ENCODE data around the gene PEX14. TPM values are rescaled to one million over a fixed set of nuclear protein-coding genes. Genes with fewer than 3 reads are reported as not detected.

The PEX14 gene
- total and polyA plus RNA-seq, 2 donors (not counting 3 experiments of a cell fraction or from before 2014, with no cell fraction given): 19.5 to 26.5 TPM

- Histone ChIP-seq H3K9me3 (replicated peaks; ENCODE audit: control insufficient read depth, insufficient read depth, low read length) (no peaks in the 10 kb centered on the region), H3K36me3 (ENCODE audit: control insufficient read depth in 2 of 2, extremely low read depth in 1 of 2, insufficient read depth in 2 of 2, low read length in 2 of 2) (peaks cover 3 to 17% of the 10 kb centered on the region in 2 experiments), H3K27me3 (ENCODE audit: control insufficient read depth in 2 of 2, insufficient read depth in 2 of 2, low read length in 2 of 2) (no peaks in the 10 kb centered on the region), H3K9me1 (replicated peaks; ENCODE audit: control insufficient read depth, extremely low read depth, insufficient read depth, low read length) (no peaks in the 10 kb centered on the region), H3K4me1 (ENCODE audit: control insufficient read depth, extremely low read depth, insufficient read depth, low read length) (peaks cover 20% of the 10 kb centered on the region), H3K79me2 (ENCODE audit: control insufficient read depth, insufficient read depth, low read length) (no peaks in the 10 kb centered on the region), H4K20me1 (replicated peaks; ENCODE audit: control insufficient read depth, extremely low read depth, insufficient read depth, low read length) (no peaks in the 10 kb centered on the region), H3K4me3 (replicated peaks in 1 of 3; ENCODE audit: insufficient read depth in 1 of 3, low read depth in 1 of 3, low read length in 3 of 3) (no peak overlapping the region), H2AFZ (ENCODE audit: low read depth, low read length) (no peak overlapping the region), H3K27ac (ENCODE audit: insufficient read depth, low read depth, low read length) (no peak overlapping the region), H3K9ac (replicated peaks; ENCODE audit: extremely low read depth, insufficient read depth, low read length) (no peak overlapping the region), H3K4me2 (ENCODE audit: insufficient read depth, low read length) (peak overlapping the region; percentile 8)
- FAIRE-seq: peak; percentile 94
- dilution Hi-C loops (cut with MboI; ENCODE audit: extremely low pct_ligation_motif_present, low sequenced_read_pairs) (no loop called here), intact Hi-C loops (cut with micrococcal nuclease) (loop anchor here (1.0 kb wide), 1 partner anchor 13 kb away; the partner anchor contains the start of gene DFFA)
- CTCF ChIA-PET: interaction anchor here (1.7 kb wide), 1 partner anchor 34 kb away, joined by 6 read pairs; no protein-coding TSS in a partner anchor
- BruUV-seq (replicated peaks): no TSS peak
- peak; percentile 70 for TF ChIP-seq JUN (IDR thresholded peaks at IDR 0.05; ENCODE audit: borderline replicate concordance, insufficient read depth, insufficient read length, low read depth)
- TF ChIP-seq EZH2 (IDR thresholded peaks at IDR 0.05; ENCODE audit: borderline replicate concordance, low read depth, low read length, severe bottlenecking): no peak
- TF ChIP-seq MAX (IDR thresholded peaks at IDR 0.05; ENCODE audit: insufficient read depth, insufficient read length): no peak
- TF ChIP-seq MYC (IDR thresholded peaks at IDR 0.05; ENCODE audit: low read depth, low read length): no peak
- TF ChIP-seq FOS (IDR thresholded peaks at IDR 0.05; ENCODE audit: borderline replicate concordance, insufficient read depth, low read length): peak; percentile 72
- TF ChIP-seq GATA2 (IDR thresholded peaks at IDR 0.05; ENCODE audit: insufficient read depth, insufficient read length, low read depth, low read length): no peak
- TF ChIP-seq POLR2AphosphoS5 (IDR thresholded peaks at IDR 0.05; ENCODE audit: insufficient read depth, low read depth, low read length): no peak
- POLR2A ChIA-PET: no interaction called here
- peak; percentile 56 for DNase-seq (ENCODE audit: low read depth, low spot score)
These were observed 15.6 kb upstream of the PEX14 start for GRCh38 chr1:10459184-10459583.

DNA sequence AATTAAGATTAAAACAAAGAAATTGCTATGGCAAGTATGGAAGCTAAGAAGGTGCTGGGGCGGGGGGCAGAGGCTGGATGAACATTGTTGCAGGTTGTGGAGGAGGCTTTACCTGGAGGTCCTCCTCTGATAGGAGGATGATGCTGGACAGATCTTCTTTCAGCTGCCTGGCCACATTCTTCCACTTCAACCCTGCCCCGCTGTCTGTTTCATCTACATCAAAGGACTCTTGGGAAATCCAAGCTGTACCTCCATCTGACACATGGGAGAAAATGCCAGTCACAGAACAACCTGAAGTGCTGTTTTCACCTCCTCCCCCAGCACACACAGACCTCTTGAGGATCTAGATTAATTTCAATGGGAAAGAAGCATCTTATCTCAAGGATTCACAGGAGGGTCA, 7.7 kb upstream of the PEX14 start:
- Histone ChIP-seq H3K79me2 (ENCODE audit: control insufficient read depth, insufficient read depth, low read length) (peaks cover 10% of the 10 kb centered on the region), H3K27me3 (ENCODE audit: control insufficient read depth in 2 of 2, insufficient read depth in 2 of 2, low read length in 2 of 2) (no peaks in the 10 kb centered on the region), H3K27ac (ENCODE audit: insufficient read depth, low read depth, low read length) (no peak overlapping the region), H4K20me1 (replicated peaks; ENCODE audit: control insufficient read depth, extremely low read depth, insufficient read depth, low read length) (no peaks in the 10 kb centered on the region), H3K4me3 (replicated peaks in 1 of 3; ENCODE audit: insufficient read depth in 1 of 3, low read depth in 1 of 3, low read length in 3 of 3) (no peak overlapping the region), H3K36me3 (ENCODE audit: control insufficient read depth in 2 of 2, extremely low read depth in 1 of 2, insufficient read depth in 2 of 2, low read length in 2 of 2) (peaks cover 3 to 17% of the 10 kb centered on the region in 2 experiments), H3K9ac (replicated peaks; ENCODE audit: extremely low read depth, insufficient read depth, low read length) (no peak overlapping the region), H3K9me3 (replicated peaks; ENCODE audit: control insufficient read depth, insufficient read depth, low read length) (no peaks in the 10 kb centered on the region), H3K4me2 (ENCODE audit: insufficient read depth, low read length) (no peak overlapping the region), H3K9me1 (replicated peaks; ENCODE audit: control insufficient read depth, extremely low read depth, insufficient read depth, low read length) (no peaks in the 10 kb centered on the region), H2AFZ (ENCODE audit: low read depth, low read length) (no peak overlapping the region), H3K4me1 (ENCODE audit: control insufficient read depth, extremely low read depth, insufficient read depth, low read length) (peaks cover 4% of the 10 kb centered on the region)
- FAIRE-seq (no peak), DNase-seq (ENCODE audit: low read depth, low spot score) (no peak)
- no TSS peak for BruUV-seq (replicated peaks)
- dilution Hi-C loops (cut with MboI; ENCODE audit: extremely low pct_ligation_motif_present, low sequenced_read_pairs): no loop called here
- POLR2A ChIA-PET: no interaction called here
- CTCF ChIA-PET: no interaction called here
- intact Hi-C loops (cut with micrococcal nuclease): no loop called here
- TF ChIP-seq POLR2AphosphoS5 (IDR thresholded peaks at IDR 0.05; ENCODE audit: insufficient read depth, low read depth, low read length): no peak
- no peak for TF ChIP-seq GATA2 (IDR thresholded peaks at IDR 0.05; ENCODE audit: insufficient read depth, insufficient read length, low read depth, low read length)
- no peak for TF ChIP-seq MYC (IDR thresholded peaks at IDR 0.05; ENCODE audit: low read depth, low read length)
- TF ChIP-seq JUN (IDR thresholded peaks at IDR 0.05; ENCODE audit: borderline replicate concordance, insufficient read depth, insufficient read length, low read depth): no peak
- TF ChIP-seq, protein P1, sequence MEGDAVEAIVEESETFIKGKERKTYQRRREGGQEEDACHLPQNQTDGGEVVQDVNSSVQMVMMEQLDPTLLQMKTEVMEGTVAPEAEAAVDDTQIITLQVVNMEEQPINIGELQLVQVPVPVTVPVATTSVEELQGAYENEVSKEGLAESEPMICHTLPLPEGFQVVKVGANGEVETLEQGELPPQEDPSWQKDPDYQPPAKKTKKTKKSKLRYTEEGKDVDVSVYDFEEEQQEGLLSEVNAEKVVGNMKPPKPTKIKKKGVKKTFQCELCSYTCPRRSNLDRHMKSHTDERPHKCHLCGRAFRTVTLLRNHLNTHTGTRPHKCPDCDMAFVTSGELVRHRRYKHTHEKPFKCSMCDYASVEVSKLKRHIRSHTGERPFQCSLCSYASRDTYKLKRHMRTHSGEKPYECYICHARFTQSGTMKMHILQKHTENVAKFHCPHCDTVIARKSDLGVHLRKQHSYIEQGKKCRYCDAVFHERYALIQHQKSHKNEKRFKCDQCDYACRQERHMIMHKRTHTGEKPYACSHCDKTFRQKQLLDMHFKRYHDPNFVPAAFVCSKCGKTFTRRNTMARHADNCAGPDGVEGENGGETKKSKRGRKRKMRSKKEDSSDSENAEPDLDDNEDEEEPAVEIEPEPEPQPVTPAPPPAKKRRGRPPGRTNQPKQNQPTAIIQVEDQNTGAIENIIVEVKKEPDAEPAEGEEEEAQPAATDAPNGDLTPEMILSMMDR (IDR thresholded peaks at IDR 0.05; ENCODE audit: extremely low read depth in 1 of 2, insufficient read depth in 1 of 2, low read depth in 1 of 2, low read length in 2 of 2): no peak
- TF ChIP-seq MAX (IDR thresholded peaks at IDR 0.05; ENCODE audit: insufficient read depth, insufficient read length): no peak

Measured in endothelial cell of umbilical vein (primary cell).